B cell (primary cell): ENCODE data around the gene CFAP44. TPM values are rescaled to one million over a fixed set of nuclear protein-coding genes. Genes with fewer than 3 reads are reported as not detected.
"Not testable (repeated sequence)": the region's sequence is repeated elsewhere in the genome, so short reads cannot be mapped to it uniquely, and the experiment has no call there.

Experiments
- ATAC-seq: fragments of 200-7000 bp; cut with Tn5 transposase; one replicate; pipeline ENCODE4 v1.10.0; 2021; ENCODE audit warnings: low read depth, mild to moderate bottlenecking, moderate number of reproducible peaks, moderate library complexity
- CTCF ChIA-PET: fragments of 350-600 bp; sonication (Branson Sonifier 250); formaldehyde crosslinking; loops from one replicate; lab custom pipeline; 2021; ENCODE audit warnings: antibody characterized with exemption, inconsistent platforms; lab: Charles Lee
- POLR2A ChIA-PET: fragments of 350-600 bp; sonication (Branson Sonifier 250); formaldehyde crosslinking; loops from one replicate; lab custom pipeline; 2021; ENCODE audit warnings: antibody characterized with exemption; lab: Charles Lee
- DNase-seq: peaks from one replicate; pipeline ENCODE4 v3.0.0; 2013
- H2AFZ ChIP-seq: 2 replicates; pipeline ENCODE4 v1.6.1; 2012; ENCODE audit warnings: mild to moderate bottlenecking, low read depth, low read length; ENCODE audit not compliant: insufficient read depth, poor library complexity, severe bottlenecking
- H3K27ac ChIP-seq, 2 donors: 1 replicate in 1 of 2; 2 replicates in 1 of 2; pipeline ENCODE4 v1.5.1; 2012 to 2013; ENCODE audit warnings: low read length in 2 of 2, mild to moderate bottlenecking in 2 of 2, moderate library complexity in 1 of 2
- H3K27me3 ChIP-seq, 4 experiments: fragments of 200-600 bp in 1 of 4; sonication (generic) in 1 of 4; replicated peaks in 1 of 4; 1 replicate in 2 of 4; 2 replicates in 2 of 4; pipeline versions ENCODE4 v1.6.1 to v1.7.0; 2013 to 2016; ENCODE audit warnings: low read length in 3 of 4, mild to moderate bottlenecking in 2 of 4, mixed read lengths in 1 of 4, moderate library complexity in 1 of 4; ENCODE audit not compliant: insufficient read depth in 4 of 4, control insufficient read depth in 3 of 4; ENCODE audit errors: control extremely low read depth in 1 of 4
- H3K36me3 ChIP-seq, 2 experiments: replicated peaks in 1 of 2; 1 replicate in 1 of 2; 2 replicates in 1 of 2; pipeline versions ENCODE4 v1.6.1 to v1.7.1; 2013; ENCODE audit warnings: low read length in 1 of 2; ENCODE audit not compliant: insufficient read depth in 2 of 2, control insufficient read depth in 1 of 2; ENCODE audit errors: control extremely low read depth in 1 of 2, extremely low read depth in 1 of 2
- H3K4me1 ChIP-seq, 2 donors: fragments of 200-600 bp in 1 of 2; sonication (generic) in 1 of 2; 1 replicate in 1 of 2; 2 replicates in 1 of 2; pipeline versions ENCODE4 v1.5.1 to v1.6.1; 2013 to 2017; ENCODE audit warnings: low read length in 2 of 2; ENCODE audit not compliant: control insufficient read depth in 2 of 2, insufficient read depth in 2 of 2
- H3K4me2 ChIP-seq: replicated peaks from 2 replicates; pipeline ENCODE3; 2012; ENCODE audit warnings: mild to moderate bottlenecking, low read depth, low read length; ENCODE audit not compliant: poor library complexity, severe bottlenecking
- H3K4me3 ChIP-seq, 5 experiments: fragments of 200-600 bp in 1 of 5; sonication (generic) in 1 of 5; 1 replicate in 3 of 5; 2 replicates in 2 of 5; pipeline versions ENCODE4 v1.5.1 to v1.7.0; 2011 to 2016; ENCODE audit warnings: low read length in 4 of 5, mild to moderate bottlenecking in 4 of 5, low read depth in 2 of 5, control low read depth in 1 of 5, moderate library complexity in 1 of 5; ENCODE audit not compliant: insufficient read depth in 1 of 5; ENCODE audit errors: control extremely low read depth in 1 of 5, extremely low read depth in 1 of 5
- H3K79me2 ChIP-seq: fragments of 200-600 bp; sonication (generic); one replicate; pipeline ENCODE4 v1.6.0; 2016; ENCODE audit warnings: low read length; ENCODE audit not compliant: control insufficient read depth, insufficient read depth
- H3K9ac ChIP-seq: fragments of 200-600 bp; sonication (generic); 2 replicates; pipeline ENCODE4 v1.6.1; 2017; ENCODE audit warnings: mild to moderate bottlenecking, low read length, moderate library complexity
- H3K9me3 ChIP-seq, 3 donors: one replicate each; pipeline versions ENCODE4 v1.6.1 to v1.7.1; 2013; ENCODE audit warnings: low read length in 2 of 3; ENCODE audit not compliant: control insufficient read depth in 2 of 3, insufficient read depth in 1 of 3; ENCODE audit errors: control extremely low read depth in 1 of 3
- H4K20me1 ChIP-seq: 2 replicates; pipeline ENCODE4 v1.6.0; 2012; ENCODE audit warnings: mild to moderate bottlenecking, low read length; ENCODE audit not compliant: insufficient read depth, control insufficient read depth, poor library complexity, severe bottlenecking
- H3K27ac Mint-ChIP-seq: one replicate; pipeline ENCODE4 v1.8.0; 2021; ENCODE audit warnings: mixed read lengths
- H3K27me3 Mint-ChIP-seq: one replicate; pipeline ENCODE4 v1.8.0; 2021; ENCODE audit warnings: mixed read lengths
- H3K4me1 Mint-ChIP-seq: one replicate; pipeline ENCODE4 v1.8.0; 2021; ENCODE audit warnings: mixed read lengths
- H3K4me3 Mint-ChIP-seq: one replicate; pipeline ENCODE4 v1.8.0; 2021; ENCODE audit warnings: mixed read lengths
- H3K9me3 Mint-ChIP-seq: one replicate; pipeline ENCODE4 v1.8.0; 2022; ENCODE audit warnings: mixed read lengths; ENCODE audit not compliant: insufficient read depth
- CTCF ChIP-seq: fragments of 200-600 bp; IDR thresholded peaks from one replicate; pipeline ENCODE4 v1.8.0; 2022; ENCODE audit warnings: antibody characterized with exemption, mild to moderate bottlenecking
- EZH2 ChIP-seq: IDR thresholded peaks from 2 replicates; pipeline ENCODE4 v1.6.1; 2012; ENCODE audit warnings: borderline replicate concordance, low read depth, mild to moderate bottlenecking, moderate library complexity, low read length; ENCODE audit not compliant: insufficient read depth, poor library complexity, severe bottlenecking
- WGBS: methylation state at CpG from one replicate; pipeline ENCODE4 v1.1.5; 2013; ENCODE audit warnings: missing lambda C conversion rate; ENCODE audit not compliant: insufficient coverage; 5-methylcytosine and 5-hydroxymethylcytosine counted together
- intact Hi-C: fragments of 100-400 bp; cut with micrococcal nuclease; formaldehyde crosslinking; loops from one replicate; pipeline ENCODE4 v1.10.0; 2022
- polyA plus RNA-seq: library from polyadenylated mRNA; depleted of rRNA; stranded (reverse); fragments of >200 nt; gene quantifications from 2 replicates; pipeline ENCODE4 v1.2.3, GENCODE V29; 2012
- total RNA-seq, 2 donors: library from RNA; stranded (reverse); fragments of 120-200 nt in 1 of 2; gene quantifications; 1 replicate in 1 of 2; 2 replicates in 1 of 2; pipeline versions ENCODE4 v1.2.3 to v1.2.4, GENCODE V29; 2013 to 2022

CFAP44 gene
- total and polyA plus RNA-seq, 2 donors (not counting 1 experiment from before 2014, with no cell fraction given): 6.6 to 33.8 TPM

- no peak for TF ChIP-seq CTCF
- TF ChIP-seq EZH2: no peak
- no peak for DNase-seq
- H3K4me3 ChIP-seq: no peak overlapping the region
- no peaks in the 10 kb centered on the region for H3K79me2 ChIP-seq
- no peaks in the 10 kb centered on the region for H3K4me1 Mint-ChIP-seq
- ATAC-seq: no peak
- H3K27me3 ChIP-seq: no peaks in the 10 kb centered on the region
- no peak overlapping the region for H3K4me3 Mint-ChIP-seq
- peaks cover 6 to 11% of the 10 kb centered on the region in 2 experiments for H3K36me3 ChIP-seq
- no peak overlapping the region for H3K4me2 ChIP-seq
- no peak overlapping the region for H3K27ac Mint-ChIP-seq
- POLR2A ChIA-PET: no interaction called here
- no peak overlapping the region for H2AFZ ChIP-seq
- no peak overlapping the region for H3K27ac ChIP-seq
- no peak overlapping the region for H3K9ac ChIP-seq
- H4K20me1 ChIP-seq: no peaks in the 10 kb centered on the region
- H3K4me1 ChIP-seq: no peaks in the 10 kb centered on the region
- CTCF ChIA-PET: no interaction called here
- no peaks in the 10 kb centered on the region for H3K9me3 Mint-ChIP-seq
- H3K27me3 Mint-ChIP-seq: no peaks in the 10 kb centered on the region
- peaks cover 0 to 1% (median 0%) of the 10 kb centered on the region in 3 donors for H3K9me3 ChIP-seq
- intact Hi-C loops: no loop called here
Measured at GRCh38 chr3:113461488-113461887, 20.2 kb upstream of the CFAP44 start.

GRCh38 chr3:113458554-113458953, 17.3 kb upstream of the CFAP44 start:
- H3K27me3 ChIP-seq, H3K27ac Mint-ChIP-seq, H3K9ac ChIP-seq, intact Hi-C loops, H3K27me3 Mint-ChIP-seq, H3K4me1 ChIP-seq, H2AFZ ChIP-seq, H3K4me1 Mint-ChIP-seq, H3K9me3 ChIP-seq, H3K4me2 ChIP-seq, ATAC-seq, H3K4me3 Mint-ChIP-seq, H3K4me3 ChIP-seq, POLR2A ChIA-PET, CTCF ChIA-PET, H3K9me3 Mint-ChIP-seq, H3K27ac ChIP-seq, H3K79me2 ChIP-seq, H4K20me1 ChIP-seq, DNase-seq: not testable (repeated sequence)
- WGBS: 100% methylated on average over 8 of the region's 27 CpGs
- H3K36me3 ChIP-seq: peaks cover 6 to 15% of the 10 kb centered on the region in 2 experiments
